Endometrium (tissue), 2 donors: ENCODE measurements around the gene CEP350.
"Not testable (repeated sequence)": the region's sequence is repeated elsewhere in the genome, so short reads cannot be mapped to it uniquely, and the experiment has no call there.

Experiments
- FAIRE-seq: peaks from 2 replicates; lab custom pipeline; 2012; peaks lifted over from hg19 to GRCh38; lab: Jason Lieb, UNC
- donor health status: control.
- donor health status: control.

Gene CEP350

DNA sequence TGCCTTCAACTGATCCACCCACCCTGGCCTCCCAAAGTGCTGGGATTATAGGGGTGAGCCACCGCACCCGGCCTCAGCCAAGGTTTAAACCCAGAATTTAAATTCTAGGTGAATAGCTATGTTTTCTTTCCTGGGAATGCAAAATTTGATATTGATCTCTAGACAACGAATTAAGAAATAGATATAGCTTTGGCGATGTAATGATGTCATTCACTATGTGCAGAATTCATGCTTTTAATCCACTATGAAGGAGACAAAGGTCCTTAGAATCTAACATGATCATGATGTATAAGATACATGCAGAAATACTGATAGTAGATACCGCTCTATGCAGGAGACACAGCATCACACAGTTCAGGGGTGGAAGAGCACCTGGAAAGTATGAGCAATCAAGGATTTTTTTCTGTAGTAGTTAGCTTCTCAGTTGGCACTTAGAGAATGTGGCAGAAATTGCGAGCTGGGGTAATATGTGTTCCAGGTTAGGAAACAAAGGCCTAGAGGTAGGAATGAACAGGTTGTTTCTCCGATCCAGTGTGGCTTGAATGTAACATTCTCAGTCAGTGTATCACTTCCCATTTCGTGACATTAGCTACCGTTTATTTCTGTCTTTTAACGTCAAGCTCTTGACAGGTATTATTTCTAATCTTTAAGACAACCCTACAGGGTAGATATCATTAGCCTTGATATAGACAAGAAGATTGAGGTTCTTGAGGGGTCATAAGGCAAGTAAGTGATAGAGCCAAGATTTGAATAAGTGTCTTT, 3.0 kb upstream of the CEP350 start:
- no peak for FAIRE-seq

DNA sequence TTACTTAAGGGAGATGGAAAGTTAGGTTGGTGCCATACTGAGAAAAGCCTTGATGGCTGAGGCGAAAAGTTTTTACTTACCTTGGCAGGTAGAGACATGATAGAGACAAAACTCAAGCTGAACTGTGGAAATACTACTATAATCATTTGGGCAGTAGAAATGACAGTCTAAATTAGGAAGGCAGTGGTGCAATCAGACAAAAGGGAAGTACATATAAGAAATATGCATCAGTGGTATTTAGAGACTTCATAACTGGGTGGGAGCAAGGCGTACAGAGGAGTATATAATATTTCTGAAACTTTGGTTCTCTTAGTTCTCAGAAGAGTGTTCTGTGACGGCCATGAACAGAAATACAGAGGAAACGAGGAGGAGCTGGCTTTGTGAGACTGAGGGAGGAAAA, 2.4 kb upstream of the CEP350 start:
- FAIRE-seq: no peak

DNA sequence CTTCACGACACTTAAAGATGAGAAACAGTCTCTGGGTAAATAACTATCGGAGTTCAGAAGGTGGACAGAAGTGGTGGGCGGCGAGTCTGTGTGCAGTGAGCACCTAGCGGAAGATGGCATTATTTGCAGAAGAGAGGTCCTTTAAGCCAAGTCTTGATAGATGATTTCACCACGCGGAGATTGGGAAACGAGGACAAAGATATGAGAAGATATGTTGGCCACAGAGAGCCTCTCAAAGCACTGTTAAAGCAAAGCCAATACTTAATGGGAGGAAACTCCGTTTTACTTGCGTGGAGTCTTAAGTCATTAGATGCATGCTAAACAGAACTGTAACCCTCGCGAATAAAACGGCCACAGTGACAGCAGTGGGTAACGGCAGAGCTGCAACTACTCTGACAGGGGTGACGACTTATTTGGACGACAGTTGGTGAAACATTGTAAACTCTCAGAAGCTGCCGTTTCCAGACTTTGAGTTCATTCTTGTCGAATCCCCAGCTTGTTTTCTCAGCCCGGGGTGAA, 577 bp upstream of the CEP350 start:
- FAIRE-seq: no peak

DNA sequence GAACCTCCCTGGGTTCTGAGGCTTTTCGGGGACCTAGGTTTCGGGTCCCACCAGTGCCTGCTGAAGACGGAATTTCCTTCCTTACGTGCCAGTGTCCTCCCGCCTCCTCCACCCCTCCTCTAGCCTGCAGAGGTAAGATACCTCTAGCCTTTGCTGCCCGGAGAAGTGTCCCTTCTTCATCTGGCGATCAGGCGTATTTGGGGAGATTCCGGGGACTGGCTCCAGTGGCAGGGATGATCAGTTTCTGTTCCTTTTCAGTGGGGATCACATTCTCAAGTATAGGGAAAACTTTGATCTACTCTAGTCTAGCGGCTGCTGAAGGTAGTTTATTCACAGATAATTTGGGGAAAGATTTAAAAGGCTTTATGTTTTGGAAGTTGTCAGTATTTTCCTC, 674 bp downstream of the CEP350 start:
- no peak for FAIRE-seq

DNA sequence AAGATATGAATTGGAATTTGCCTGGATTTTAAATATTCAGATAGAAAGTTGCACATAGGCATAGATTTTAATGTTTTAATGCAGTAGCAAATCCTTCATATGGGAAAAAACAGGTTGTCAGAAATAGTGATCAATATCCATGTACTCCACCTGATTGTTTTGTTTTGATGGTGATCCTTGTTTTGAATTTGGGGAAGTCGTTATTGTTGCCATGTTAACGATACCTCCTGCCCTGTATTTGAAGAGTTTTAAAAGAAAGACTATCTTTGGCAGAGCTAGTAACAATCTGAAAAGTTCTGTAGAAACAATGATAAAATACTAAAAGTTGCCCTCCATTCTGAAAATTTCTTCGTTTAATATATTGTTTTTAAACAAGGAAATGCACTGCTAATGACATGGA, 1.1 kb downstream of the CEP350 start:
- FAIRE-seq: no peak

DNA sequence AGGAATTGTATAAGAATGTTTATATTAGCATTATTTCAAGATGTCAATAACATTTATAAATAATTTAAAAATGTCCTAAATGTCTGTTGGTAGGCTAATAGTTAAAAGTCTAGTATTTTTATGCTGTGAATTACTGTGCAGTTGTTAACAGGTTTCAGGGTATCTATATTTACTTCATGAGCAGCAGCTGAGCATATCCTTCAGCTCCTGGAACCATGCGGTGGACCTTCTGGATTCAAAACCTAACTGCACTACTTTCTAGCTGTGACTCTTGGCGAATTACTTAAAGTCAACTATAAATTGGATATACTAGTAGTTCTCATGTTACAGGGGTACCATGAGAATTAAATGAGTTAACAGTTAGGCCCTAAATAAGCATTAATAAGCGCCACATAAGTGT, 3.7 kb downstream of the CEP350 start:
- FAIRE-seq: no peak

DNA sequence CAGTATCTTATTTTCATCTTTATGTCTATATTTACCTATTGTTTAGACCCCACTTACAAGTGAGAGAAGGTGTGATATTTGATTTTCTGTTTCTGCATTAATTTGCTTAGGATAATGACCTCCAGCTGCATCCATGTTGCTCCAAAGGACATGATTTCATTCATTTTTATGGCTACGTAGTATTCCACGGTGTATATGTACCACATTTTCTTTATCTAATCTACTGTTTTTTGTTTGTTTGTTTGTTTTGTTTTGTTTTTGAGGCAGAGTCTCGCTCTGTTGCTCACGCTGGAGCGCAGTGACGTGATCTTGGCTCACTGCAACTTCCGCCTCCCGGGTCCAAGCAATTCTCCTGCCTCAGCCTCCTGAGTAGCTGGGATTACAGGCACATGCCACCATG, 7.6 kb downstream of the CEP350 start:
- FAIRE-seq: not testable (repeated sequence)

DNA sequence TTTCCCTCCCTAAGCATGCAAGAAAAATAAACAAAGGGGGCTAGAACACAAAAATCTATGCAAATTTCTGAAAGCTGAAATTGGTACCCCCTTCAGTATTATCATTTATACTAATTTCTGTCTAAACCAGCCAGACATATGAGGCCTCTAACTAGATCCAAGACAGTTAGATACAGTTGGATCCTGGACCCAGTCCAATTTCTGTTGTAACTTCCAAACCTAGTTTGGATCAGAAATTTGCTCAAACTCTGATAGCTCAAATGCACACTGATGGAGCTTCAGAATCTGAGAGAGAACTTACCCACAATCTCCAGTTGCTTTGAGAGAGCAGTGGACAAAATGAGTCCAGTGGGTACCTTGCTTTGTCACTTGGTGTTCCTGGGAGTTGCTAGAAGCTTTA, 11.9 kb downstream of the CEP350 start:
- FAIRE-seq: no peak

DNA sequence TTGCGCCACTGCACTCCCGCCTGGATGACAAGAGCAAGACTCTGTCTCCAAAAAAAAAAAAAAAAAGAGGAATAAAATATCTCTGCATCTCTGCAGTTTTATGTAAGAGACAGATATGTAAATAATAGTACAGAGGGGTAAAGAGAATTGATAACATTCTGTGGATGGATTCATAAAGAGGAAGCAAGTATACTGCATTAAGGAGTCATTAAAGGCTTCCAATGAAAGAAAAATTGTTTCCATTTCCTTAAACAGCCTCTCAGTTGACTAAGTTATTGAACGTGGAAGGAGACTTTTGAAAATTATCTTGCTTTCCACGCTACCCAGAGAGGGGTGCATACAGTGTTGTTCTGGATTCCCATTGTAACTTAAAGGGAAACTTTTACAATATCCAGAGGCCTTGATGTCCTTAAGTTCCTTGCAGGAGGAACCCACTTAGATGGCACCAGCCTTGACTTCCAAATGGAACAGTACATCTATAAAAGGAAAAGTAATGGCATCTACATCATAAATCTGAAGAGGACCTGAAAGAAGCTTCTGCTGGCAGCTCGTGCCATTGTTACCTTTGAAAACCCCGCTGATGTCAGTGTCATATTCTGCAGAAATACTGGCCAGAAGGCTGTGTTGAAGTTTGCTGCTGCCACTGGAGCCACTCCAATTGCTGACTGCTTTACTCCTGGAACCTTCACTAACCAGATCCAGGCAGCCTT, 13.8 kb downstream of the CEP350 start:
- no peak for FAIRE-seq

DNA sequence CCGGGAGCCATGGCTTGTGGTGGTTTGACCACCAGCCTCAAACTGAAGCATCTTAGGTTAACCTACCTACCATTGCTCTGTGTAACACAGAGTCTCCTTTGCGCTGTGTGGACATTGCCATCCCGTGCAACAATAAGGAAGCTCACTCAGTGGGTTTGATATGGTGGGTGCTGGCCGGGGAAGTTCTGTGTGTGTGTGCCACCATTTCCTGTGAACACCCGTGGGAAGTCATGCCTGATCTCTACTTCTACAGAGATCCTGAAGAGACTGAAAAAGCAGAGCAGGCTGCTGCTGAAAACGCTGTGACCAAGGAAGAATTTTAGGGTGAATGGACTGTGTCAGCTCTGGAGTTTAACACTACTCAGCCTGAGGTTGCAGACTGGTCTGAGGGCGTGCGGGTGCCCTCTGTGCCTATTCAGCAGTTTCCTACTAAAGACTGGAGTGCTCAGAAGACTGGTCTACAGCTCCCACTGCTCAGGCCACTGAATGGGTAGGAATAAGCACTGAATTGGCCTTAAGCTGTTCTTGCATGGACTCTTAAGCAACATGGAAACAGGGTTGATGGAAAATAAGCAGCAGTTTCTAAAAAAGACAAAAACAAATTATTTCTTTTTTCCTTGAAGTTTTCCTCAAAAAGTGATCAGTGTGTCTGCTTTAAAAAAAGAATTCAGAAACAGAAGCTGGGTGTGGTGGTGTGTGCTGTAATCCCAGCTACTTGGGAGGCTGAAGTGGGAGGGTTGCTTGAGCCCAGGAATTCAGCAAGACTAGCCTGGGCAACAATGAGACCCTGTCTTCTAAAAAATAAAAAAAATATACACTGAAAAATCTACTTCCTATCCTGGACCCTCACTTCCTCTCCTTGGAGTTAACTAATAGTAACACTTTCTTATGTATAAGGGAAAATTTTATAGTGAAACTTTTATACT, 14.6 kb downstream of the CEP350 start:
- no peak for FAIRE-seq

DNA sequence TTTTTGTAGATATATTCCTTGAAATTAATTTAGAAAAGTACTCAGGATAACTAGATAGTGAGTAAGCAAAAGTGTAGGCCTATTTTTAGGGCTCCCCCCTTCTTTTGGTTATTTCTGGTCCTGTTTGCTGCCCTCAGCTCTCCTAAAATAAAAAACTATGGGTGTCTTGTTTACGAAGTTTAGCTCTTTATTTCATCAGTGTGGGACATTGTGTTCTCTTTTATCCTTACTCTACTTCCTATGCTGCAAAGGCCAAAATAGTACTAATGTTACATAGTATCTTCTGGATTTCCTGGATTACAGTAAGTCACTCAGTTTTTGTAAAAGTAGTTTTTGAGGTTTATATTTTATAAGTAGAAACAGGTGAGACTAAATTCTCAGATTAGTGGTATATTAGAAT, 15.4 kb downstream of the CEP350 start:
- FAIRE-seq: no peak

DNA sequence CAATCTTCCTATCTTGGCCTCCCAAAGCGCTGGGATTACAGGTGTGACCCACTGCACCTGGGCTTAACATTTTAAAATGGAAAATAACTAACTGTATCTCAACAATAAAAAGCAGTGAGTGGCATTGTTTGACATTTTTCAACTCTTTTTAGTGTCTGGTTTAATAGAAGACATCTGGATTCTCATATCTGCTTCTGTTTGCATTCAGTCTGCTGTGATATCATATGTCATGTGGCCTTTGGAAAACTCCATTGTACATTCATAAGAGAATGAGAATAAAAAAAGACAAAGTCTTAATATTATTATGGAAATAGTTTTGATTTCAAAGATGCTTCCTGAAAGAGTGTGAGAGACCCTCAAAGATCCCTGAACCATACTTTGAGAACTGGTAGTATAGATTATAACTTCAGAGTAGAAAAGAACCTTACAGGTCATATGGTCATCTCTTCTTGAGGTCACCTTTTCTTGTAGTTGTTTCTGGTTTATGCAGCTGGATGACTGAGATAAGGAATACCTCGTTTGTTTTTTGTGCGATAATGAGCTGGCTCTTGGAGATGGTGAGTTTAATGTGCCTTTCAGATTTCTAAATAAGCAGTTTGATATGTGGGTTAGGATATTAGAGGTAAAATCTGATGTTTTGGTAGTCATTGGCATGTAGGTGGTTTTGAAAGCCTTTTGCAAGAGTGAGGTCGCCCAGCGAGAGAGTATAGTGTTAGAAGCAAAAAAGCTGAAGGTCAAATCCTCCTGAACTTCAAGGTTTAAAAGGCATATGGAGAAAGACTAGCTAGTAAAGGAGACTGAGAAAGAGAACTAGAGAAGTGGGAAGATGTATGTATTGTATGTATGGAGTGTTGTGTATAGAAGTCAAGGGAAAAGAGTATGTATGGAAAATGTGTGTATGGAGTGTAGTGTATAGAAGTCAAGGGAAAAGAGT, 17.2 kb downstream of the CEP350 start:
- FAIRE-seq: no peak

DNA sequence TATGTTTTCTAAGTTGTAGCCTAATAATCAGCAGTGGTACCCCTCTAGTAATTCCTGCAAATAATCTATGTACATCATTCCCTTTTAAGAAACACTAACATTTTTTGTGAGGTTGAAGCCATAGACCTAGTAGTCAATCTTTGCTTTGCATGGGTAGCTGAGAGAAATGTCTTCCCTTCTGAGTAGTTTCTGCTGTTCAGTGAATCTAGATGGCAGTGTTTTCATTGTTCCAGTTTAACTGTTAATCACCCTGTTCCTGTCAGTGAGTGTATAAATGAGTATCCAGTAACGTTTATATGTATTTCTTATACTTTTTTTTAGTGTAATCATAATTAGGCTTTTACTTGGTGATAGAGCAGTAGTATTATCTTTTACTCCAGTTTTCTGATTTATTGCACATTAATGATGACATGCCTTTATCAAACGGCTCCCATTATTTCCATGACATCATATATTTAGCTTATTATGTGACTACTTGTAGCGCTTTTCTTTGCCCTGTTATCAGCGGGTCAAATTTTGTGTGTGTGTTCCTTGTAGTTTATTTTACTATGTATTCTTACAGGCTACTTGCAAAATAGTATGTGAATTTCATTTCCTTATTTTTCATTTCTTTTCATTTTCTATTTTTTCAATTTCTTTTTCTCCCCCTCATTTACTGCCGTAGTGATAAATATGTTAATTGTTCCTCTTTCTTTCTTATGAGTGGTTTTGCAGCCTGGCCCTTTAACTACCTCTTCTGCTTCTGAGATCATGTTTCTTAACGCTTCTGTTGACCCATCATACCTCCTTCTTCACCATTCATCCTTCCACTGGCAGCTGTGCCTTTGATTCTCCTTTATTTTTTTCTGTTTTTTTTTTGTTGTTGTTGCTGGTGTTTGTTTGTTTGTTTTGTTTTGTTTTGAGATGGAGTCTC, 18.8 kb downstream of the CEP350 start:
- FAIRE-seq: no peak

DNA sequence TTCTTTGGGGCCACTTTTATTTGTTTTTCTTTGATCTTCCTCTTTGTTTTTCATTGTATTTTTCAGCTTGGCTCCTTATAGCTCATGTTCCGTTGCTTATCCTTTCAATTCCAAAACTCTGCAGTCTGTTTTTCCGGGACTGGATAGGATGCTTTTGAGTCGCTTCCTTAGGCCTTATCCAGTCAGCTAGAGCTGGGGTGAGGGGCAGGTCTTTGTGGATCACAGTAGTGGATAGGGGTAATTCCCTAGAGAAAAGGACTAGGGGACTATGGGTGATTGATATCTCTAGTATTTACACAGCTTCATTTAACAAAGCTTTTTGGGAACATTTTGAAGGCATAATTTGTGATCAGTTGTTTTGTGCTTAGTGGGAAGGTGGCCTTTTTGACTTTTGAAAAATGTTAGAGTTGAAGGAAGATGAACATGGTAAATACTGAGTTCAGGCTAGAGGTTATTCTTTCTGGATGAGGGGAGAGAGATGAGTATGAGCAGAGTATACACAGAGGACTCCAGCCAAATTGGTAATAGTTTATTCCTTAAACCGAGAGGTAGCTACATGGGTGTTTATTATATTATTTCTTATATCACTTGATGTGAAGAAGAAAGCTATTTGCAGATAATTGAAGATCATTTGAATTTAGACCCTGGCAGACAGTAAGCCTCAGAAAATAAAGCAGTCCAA, 22.5 kb downstream of the CEP350 start:
- FAIRE-seq: no peak

DNA sequence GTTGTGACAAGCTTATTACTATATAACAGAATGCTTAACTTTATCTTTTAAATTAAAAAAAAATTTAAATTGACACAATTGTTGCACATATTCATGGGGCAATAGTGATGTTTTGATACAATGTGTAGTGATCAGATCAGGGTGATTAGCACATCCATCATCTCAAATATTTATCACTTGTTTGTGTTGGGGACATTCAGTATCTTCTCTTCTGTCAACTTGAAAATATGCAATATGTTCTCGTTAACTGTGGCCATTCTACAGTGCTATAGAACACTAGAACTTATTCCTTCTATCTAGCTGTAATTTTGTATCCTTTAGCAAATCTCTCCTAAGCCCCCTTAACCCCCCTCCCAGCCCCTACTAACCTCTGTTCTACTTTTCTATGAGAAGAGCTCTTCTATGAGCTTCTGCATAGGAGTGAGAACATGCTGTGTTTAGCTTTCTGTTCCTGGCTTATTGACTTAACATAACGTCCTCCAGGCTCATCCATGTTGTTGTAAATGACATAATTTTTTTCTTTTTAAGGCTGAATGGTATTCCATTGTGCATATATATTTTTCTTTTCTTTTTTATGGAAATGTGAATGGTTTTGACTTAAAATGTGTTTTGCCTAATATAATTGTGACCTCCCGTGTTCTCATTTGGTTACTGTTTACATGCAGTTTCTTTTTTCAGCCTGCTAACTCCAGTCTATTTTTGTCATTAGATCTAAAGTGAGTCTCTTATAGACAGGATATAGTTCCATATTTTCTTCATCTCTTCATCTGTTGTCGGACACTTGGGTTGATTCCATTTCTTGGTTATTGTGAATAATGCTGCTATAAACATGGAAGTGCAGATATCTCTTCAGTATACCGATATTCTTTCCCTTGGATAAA, 23.8 kb downstream of the CEP350 start:
- FAIRE-seq: no peak

DNA sequence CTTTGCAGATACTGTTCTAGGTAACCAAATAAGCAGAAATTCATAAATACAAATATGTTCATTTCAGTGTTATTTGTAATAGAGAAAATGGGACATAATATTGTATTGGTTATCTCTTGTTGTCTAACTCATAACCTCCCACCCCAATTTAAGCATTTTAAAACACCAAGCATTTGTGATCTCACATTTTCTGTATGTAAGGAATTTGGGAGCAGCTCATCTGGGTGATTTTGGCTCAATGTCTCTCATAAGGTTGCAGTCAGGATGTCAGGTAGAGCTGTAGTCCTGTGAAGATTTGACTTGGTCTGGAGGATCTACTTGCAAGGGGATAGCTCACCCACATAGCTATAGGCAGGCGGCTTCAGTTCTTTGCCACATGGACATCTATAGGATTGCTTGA, 29.5 kb downstream of the CEP350 start:
- FAIRE-seq: no peak

DNA sequence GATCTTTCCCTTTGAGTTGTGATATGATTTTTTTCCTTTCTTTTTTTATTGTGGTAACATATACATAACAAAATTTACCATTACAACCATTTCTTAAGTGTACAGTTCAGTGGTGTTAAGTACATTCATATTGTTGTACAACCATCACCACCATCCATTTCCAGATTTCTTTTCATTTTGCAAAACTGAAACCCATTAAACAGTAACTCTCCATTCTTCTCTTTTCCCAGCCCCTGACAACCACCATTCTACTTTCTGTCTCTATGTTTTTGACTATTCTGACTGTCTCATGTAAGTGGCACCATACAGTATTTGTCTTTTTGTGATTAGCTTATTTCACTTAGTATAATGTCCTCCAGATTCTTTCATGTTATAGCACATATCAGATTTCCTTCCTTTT, 30.3 kb downstream of the CEP350 start:
- no peak for FAIRE-seq

DNA sequence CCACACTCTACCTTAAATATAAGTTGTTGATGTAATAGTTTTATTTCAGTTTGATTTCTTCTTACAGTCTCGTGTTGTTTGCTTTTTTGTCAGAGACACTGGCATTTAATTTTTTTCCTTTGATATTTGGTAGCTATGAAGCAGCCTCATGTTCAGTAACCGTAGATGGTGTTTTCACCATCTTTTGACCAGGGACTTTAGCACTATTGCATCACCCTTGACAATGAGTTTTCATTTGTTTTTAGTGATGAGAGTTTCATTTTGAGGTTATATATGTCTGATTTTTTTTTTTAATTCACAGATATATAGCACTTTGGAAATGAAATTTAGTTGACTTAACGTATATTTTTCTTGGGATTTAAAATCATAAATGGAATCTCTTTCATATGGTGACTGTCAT, 36.2 kb downstream of the CEP350 start:
- no peak for FAIRE-seq

DNA sequence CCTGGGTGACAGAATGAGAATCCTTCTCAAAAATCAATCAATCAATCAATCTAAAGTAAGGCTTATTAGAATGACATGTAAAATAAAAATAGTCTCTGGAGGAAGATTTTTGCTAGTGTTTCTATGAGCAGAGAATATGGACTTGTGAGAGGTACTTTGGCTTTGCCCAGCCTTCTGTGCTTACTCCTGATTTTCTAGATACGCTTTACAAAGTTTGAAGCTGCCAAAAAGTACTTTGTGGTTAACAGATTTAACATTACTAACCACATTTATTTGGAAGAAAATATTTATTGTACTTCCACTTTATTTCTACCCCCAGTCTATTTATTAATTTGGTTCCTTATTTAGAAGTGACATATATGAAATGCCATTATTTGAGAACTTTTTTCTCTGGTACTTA, 41.0 kb downstream of the CEP350 start:
- FAIRE-seq: no peak
